Spleen (tissue), 11 donors: ENCODE data around the gene CRYGB. TPM values are rescaled to one million over a fixed set of nuclear protein-coding genes. Genes with fewer than 3 reads are reported as not detected.
"Not testable (repeated sequence)": the region's sequence is repeated elsewhere in the genome, so short reads cannot be mapped to it uniquely, and the experiment has no call there.

ENCODE experiments used
- DNase-seq: peaks from one replicate; pipeline ENCODE4 v3.0.0-alpha.2; 2020
- H3K27ac ChIP-seq, 8 donors: fragments of 200-600 bp; sonication (generic) in 7 of 8; 1 replicate in 4 of 8; 2 replicates in 4 of 8; pipeline versions ENCODE4 v1.5.0 to v1.8.0; 2016 to 2021; ENCODE audit warnings: inconsistent platforms in 4 of 8, mild to moderate bottlenecking in 4 of 8, moderate library complexity in 1 of 8
- H3K27me3 ChIP-seq, 7 donors: fragments of 200-600 bp; sonication (generic) in 6 of 7; replicated peaks in 1 of 7; 1 replicate in 4 of 7; 2 replicates in 3 of 7; pipeline versions ENCODE4 v1.5.0 to v1.8.0; 2016 to 2021; ENCODE audit warnings: inconsistent platforms in 3 of 7, mild to moderate bottlenecking in 1 of 7
- H3K36me3 ChIP-seq, 6 donors: fragments of 200-600 bp; sonication (generic) in 5 of 6; 1 replicate in 4 of 6; 2 replicates in 2 of 6; pipeline versions ENCODE4 v1.5.0 to v1.8.0; 2016 to 2021; ENCODE audit warnings: inconsistent platforms in 2 of 6
- H3K4me1 ChIP-seq, 6 donors: fragments of 200-600 bp; sonication (generic) in 5 of 6; 1 replicate in 3 of 6; 2 replicates in 3 of 6; pipeline versions ENCODE4 v1.5.0 to v1.8.0; 2016 to 2021; ENCODE audit warnings: inconsistent platforms in 3 of 6
- H3K4me3 ChIP-seq, 8 donors: fragments of 200-600 bp; sonication (generic) in 7 of 8; 1 replicate in 4 of 8; 2 replicates in 4 of 8; pipeline versions ENCODE4 v1.5.0 to v1.8.0; 2016 to 2021; ENCODE audit warnings: inconsistent platforms in 4 of 8, mild to moderate bottlenecking in 4 of 8, moderate library complexity in 2 of 8
- H3K9me3 ChIP-seq, 8 donors: fragments of 200-600 bp; sonication (generic) in 7 of 8; 1 replicate in 4 of 8; 2 replicates in 4 of 8; pipeline versions ENCODE4 v1.5.0 to v1.8.0; 2016 to 2021; ENCODE audit warnings: inconsistent platforms in 4 of 8
- POLR2A ChIP-seq, 3 donors: fragments of 450-650 bp; IDR thresholded peaks; one replicate each; pipeline ENCODE4 v1.5.1; 2017; ENCODE audit warnings: antibody characterized with exemption in 3 of 3, mild to moderate bottlenecking in 1 of 3
- POLR2AphosphoS5 ChIP-seq, 3 donors: sonication (generic); formaldehyde crosslinking; IDR thresholded peaks; one replicate each; pipeline ENCODE4 v1.5.1; 2017; ENCODE audit warnings: antibody characterized with exemption in 3 of 3
- WGBS, 5 donors: extraction: QIAGEN DNeasy Blood & Tissue Kit in 3 of 5; methylation state at CpG; one replicate each; pipeline versions ENCODE4 v1.1.5 to v1.1.7; 2013 to 2018; 5-methylcytosine and 5-hydroxymethylcytosine counted together
- intact Hi-C: fragments of 100-400 bp; cut with DNase I; formaldehyde crosslinking; loops from one replicate; pipeline ENCODE4 v1.15.0; 2023; ENCODE audit warnings: low total_unique reads
- polyA plus RNA-seq, 3 donors: library from polyadenylated mRNA; stranded (reverse); fragments of 200-250 nt; gene quantifications; one replicate each; pipeline ENCODE4 v1.2.1, GENCODE V29; 2013
- total RNA-seq, 7 donors: library from RNA; depleted of rRNA in 3 of 7; stranded (reverse); fragments of >200 nt in 3 of 7; fragmentation: NEBNext Ultra II Directional in 4 of 7; extraction: Animal tissue kit (Norgen Biotek cat#: 25700) in 4 of 7; gene quantifications; one replicate each; pipeline versions ENCODE4 v1.1.0 to v1.2.1, GENCODE V29; 2016 to 2021
- TF ChIP-seq, protein P1 (sequence below), 11 experiments: fragments of 200-600 bp in 7 of 11; fragments of 450-650 bp in 4 of 11; sonication (generic) in 4 of 11; IDR thresholded peaks in 8 of 11; conservative IDR thresholded peaks in 3 of 11; 1 replicate in 7 of 11; 2 replicates in 4 of 11; pipeline versions ENCODE4 v1.4.0 to v1.8.0; 2016 to 2021; ENCODE audit warnings: antibody characterized with exemption in 11 of 11, inconsistent platforms in 4 of 11, mild to moderate bottlenecking in 1 of 11
- donor health status: healthy with polysubstance abuse.
- donor health status: DM: no; HTN: no; CAD: no; lungs with moderate emphysema.
- donor health status: DM: no; HTN: no; CAD: no.
- donor health status: Bipolar disorder and iron deficiency.
- donor health status: healthy.
- donor health status: DM: no; HTN: no; CAD: no.
- donor health status: DM: yes; HTN: yes; CAD: no.

The CRYGB gene
- total and polyA plus RNA-seq, 10 donors: not detected

DNA sequence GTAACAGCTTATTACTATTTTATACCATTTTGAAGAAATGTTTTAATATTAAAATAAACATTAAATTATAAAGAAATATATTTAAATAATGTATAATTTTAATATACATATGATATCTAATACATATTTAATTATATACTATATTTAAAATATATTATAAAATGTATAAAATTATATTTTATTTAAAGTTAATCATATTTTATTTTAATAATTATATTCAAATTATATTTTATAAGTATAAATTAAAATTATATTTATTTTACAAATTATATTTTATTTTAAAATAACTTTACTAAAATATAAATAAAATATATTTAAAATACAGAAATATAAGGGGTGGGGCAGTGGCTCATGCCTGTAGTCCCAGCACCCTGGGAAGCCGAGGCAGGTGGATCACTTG lies 23.7 kb downstream of the CRYGB start:
- 84 to 100% (median 92%) methylated on average over 1 of the region's 1 CpG for WGBS, 5 donors
- no peaks in the 10 kb centered on the region for H3K36me3 ChIP-seq
- H3K27ac ChIP-seq: no peak overlapping the region
- no peak for TF ChIP-seq POLR2A (IDR thresholded peaks at IDR 0.05)
- no peak for TF ChIP-seq POLR2AphosphoS5 (IDR thresholded peaks at IDR 0.05)
- TF ChIP-seq, protein P1, sequence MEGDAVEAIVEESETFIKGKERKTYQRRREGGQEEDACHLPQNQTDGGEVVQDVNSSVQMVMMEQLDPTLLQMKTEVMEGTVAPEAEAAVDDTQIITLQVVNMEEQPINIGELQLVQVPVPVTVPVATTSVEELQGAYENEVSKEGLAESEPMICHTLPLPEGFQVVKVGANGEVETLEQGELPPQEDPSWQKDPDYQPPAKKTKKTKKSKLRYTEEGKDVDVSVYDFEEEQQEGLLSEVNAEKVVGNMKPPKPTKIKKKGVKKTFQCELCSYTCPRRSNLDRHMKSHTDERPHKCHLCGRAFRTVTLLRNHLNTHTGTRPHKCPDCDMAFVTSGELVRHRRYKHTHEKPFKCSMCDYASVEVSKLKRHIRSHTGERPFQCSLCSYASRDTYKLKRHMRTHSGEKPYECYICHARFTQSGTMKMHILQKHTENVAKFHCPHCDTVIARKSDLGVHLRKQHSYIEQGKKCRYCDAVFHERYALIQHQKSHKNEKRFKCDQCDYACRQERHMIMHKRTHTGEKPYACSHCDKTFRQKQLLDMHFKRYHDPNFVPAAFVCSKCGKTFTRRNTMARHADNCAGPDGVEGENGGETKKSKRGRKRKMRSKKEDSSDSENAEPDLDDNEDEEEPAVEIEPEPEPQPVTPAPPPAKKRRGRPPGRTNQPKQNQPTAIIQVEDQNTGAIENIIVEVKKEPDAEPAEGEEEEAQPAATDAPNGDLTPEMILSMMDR (IDR thresholded peaks at IDR 0.05 in 8 of 11, conservative IDR thresholded peaks at IDR 0.05 in 3 of 11): no peak
- H3K9me3 ChIP-seq: peaks cover 0 to 3% (median 0%) of the 10 kb centered on the region in 8 donors
- H3K27me3 ChIP-seq: peaks cover 0 to 33% (median 15%) of the 10 kb centered on the region in 7 donors
- intact Hi-C loops: no loop called here
- no peak overlapping the region for H3K4me3 ChIP-seq
- H3K4me1 ChIP-seq: peaks cover 0 to 14% (median 8%) of the 10 kb centered on the region in 6 donors
- no peak for DNase-seq

DNA sequence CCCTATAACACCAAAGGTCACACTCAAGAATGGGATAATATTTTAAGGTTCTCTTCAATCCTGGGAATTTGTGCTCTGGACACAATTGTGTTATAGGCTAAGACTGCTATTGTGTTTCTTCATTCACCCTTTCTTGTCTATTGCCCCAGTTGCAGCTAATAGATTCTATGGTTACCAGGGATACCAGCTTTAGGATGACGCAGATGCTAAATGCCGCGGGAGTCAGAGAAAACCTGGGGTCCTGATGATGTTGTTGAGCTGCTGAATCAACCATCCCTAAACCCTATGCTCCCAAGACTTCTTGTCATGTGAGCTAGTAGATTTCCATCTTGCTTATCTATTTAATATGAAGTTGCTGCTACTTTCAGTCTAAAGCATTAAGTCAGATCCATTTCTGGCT lies 27.0 kb downstream of the CRYGB start:
- 97 to 100% (median 98%) methylated on average over 3 of the region's 3 CpGs for WGBS, 5 donors
- H3K4me3 ChIP-seq: no peak overlapping the region
- H3K36me3 ChIP-seq: no peaks in the 10 kb centered on the region
- no peak overlapping the region for H3K27ac ChIP-seq
- H3K27me3 ChIP-seq: peaks cover 0 to 12% (median 3%) of the 10 kb centered on the region in 7 donors
- TF ChIP-seq POLR2AphosphoS5 (IDR thresholded peaks at IDR 0.05) (no peak), POLR2A (IDR thresholded peaks at IDR 0.05) (no peak)
- TF ChIP-seq, protein P1 (IDR thresholded peaks at IDR 0.05 in 8 of 11, conservative IDR thresholded peaks at IDR 0.05 in 3 of 11): no peak
- intact Hi-C loops: no loop called here
- H3K4me1 ChIP-seq: peaks cover 0 to 3% (median 1%) of the 10 kb centered on the region in 6 donors
- DNase-seq: no peak
- H3K9me3 ChIP-seq: no peaks in the 10 kb centered on the region

DNA sequence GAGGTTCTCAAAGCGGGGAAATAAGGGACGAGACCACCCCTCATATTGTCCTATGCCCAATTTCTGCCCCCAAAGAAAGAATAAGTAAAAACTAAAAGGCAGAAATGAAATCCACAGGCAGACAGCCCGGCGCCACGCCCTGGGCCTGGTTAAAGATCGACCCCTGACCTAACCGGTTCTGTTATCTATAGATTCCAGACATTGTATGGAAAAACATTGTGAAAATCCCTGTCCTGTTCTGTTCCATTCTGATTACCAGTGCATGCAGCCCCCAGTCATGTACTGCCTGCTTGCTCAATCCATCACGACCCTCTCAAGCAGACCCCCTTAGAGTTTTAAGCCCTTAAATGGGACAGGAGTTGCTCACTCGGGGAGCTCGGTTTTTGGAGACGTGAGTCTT lies 28.6 kb downstream of the CRYGB start:
- intact Hi-C loops, H3K36me3 ChIP-seq, H3K9me3 ChIP-seq, H3K27ac ChIP-seq, DNase-seq, H3K4me1 ChIP-seq, H3K4me3 ChIP-seq: not testable (repeated sequence)
- WGBS, 5 donors: 89 to 95% (median 92%) methylated on average over 11 of the region's 11 CpGs
- H3K27me3 ChIP-seq: peaks cover 0 to 15% (median 0%) of the 10 kb centered on the region in 7 donors

DNA sequence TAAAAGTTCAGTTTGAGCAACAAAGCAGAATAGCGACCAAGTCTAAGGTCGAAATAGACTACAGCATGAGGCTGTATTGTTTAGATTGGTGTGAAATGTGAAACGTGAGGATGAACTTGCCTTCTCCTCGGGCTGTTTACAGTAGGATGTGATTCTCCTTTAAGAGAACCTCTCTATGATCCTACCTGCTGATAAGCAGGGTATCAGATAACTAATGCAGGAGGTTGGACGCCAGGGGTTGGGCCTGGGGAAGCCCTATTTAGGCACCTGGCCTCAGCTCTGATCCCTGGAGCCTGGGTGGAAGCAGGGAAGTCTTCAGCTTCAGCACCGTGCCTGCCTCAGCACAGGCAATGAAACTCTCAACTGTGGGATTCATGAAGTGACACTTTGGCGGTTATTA lies 33.0 kb downstream of the CRYGB start:
- no peak for DNase-seq
- Histone ChIP-seq H3K27me3 (peaks cover 0 to 17% (median 0%) of the 10 kb centered on the region in 7 donors), H3K4me3 (no peak overlapping the region), H3K9me3 (no peaks in the 10 kb centered on the region), H3K27ac (no peak overlapping the region), H3K4me1 (peaks cover 0 to 6% (median 0%) of the 10 kb centered on the region in 6 donors), H3K36me3 (no peaks in the 10 kb centered on the region)
- WGBS, 5 donors: 64 to 83% (median 74%) methylated on average over 7 of the region's 7 CpGs
- intact Hi-C loops: no loop called here
- TF ChIP-seq POLR2A (IDR thresholded peaks at IDR 0.05) (no peak), POLR2AphosphoS5 (IDR thresholded peaks at IDR 0.05) (no peak)
- TF ChIP-seq, protein P1 (IDR thresholded peaks at IDR 0.05 in 8 of 11, conservative IDR thresholded peaks at IDR 0.05 in 3 of 11): no peak

DNA sequence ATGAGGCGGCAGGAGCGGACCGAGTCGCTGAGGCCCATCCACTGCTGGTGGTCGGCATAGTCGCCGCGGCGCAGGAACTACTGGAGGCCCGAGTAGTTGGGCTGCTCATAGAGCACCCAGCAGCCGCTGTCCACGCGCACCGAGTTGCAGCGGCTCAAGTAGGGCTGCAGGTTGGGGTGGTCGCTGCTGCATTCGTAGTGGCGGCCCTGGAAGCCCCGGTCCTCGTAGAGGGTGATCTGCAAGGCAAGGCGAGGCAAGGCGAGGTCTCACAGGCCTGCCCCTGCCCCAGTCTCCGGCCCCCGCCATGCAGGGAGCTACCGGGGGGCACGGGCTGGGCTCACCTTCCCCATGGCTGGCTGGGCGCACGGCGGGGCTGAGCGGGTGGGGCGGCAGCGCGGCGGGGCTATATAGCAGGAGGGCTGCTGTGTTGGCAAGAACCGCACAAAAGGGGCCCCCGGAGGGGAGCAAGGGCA lies 33.6 kb downstream of the CRYGB start:
- H3K9me3 ChIP-seq, H3K27ac ChIP-seq, DNase-seq, H3K4me1 ChIP-seq, H3K36me3 ChIP-seq, intact Hi-C loops: not testable (repeated sequence)
- Histone ChIP-seq H3K4me3 (peak overlapping the region in 1 of 8 donors; percentile 36), H3K27me3 (peaks cover 0 to 17% (median 0%) of the 10 kb centered on the region in 7 donors)
- 29 to 63% (median 44%) methylated on average over 22 to 36 of the region's 36 CpGs for WGBS, 5 donors
